ENCODE data around the gene AR.

The AR gene

GRCh38 chrX:67543818-67544217, at the start of gene AR:
Gene AR, plus strand, starts transcription at chrX:67544021. Its CDS starts 1,126 bp downstream, at chrX:67545147.
- no peak for DNase-seq (ENCODE audit: low spot score)

GRCh38 chrX:67500617-67501016, 43.2 kb upstream of the AR start:
- no peak for DNase-seq (ENCODE audit: low spot score)

- no peak for DNase-seq (ENCODE audit: low spot score)
Observed at GRCh38 chrX:67503004-67503403, 40.8 kb upstream of the AR start.

GRCh38 chrX:67503453-67503852, 40.4 kb upstream of the AR start:
- no peak for DNase-seq (ENCODE audit: low spot score)

- DNase-seq (ENCODE audit: low spot score): no peak
Observed at GRCh38 chrX:67520671-67521070, 23.1 kb upstream of the AR start.

GRCh38 chrX:67523002-67523681, 20.7 kb upstream of the AR start:
- no peak for DNase-seq (ENCODE audit: low spot score)

- no peak for DNase-seq (ENCODE audit: low spot score)
Observed at GRCh38 chrX:67523932-67524331, 19.9 kb upstream of the AR start.

GRCh38 chrX:67524428-67524827, 19.4 kb upstream of the AR start:
- DNase-seq (ENCODE audit: low spot score): no peak

- DNase-seq (ENCODE audit: low spot score): no peak
Observed at GRCh38 chrX:67524950-67525691, 18.7 kb upstream of the AR start.

GRCh38 chrX:67536564-67536963, 7.3 kb upstream of the AR start:
- no peak for DNase-seq (ENCODE audit: low spot score)

- DNase-seq (ENCODE audit: low spot score): no peak
Observed at GRCh38 chrX:67538383-67538782, 5.4 kb upstream of the AR start.

GRCh38 chrX:67544281-67545035, 637 bp downstream of the AR start:
- no peak for DNase-seq (ENCODE audit: low spot score)

- no peak for DNase-seq (ENCODE audit: low spot score)
Observed at GRCh38 chrX:67545036-67545821, 1.4 kb downstream of the AR start.

GRCh38 chrX:67545893-67546495, 2.2 kb downstream of the AR start:
- no peak for DNase-seq (ENCODE audit: low spot score)

GRCh38 chrX:67546496-67547423, 2.9 kb downstream of the AR start:
- no peak for DNase-seq (ENCODE audit: low spot score)

GRCh38 chrX:67555578-67556203, 11.9 kb downstream of the AR start:
- no peak for DNase-seq (ENCODE audit: low spot score)

GRCh38 chrX:67558267-67558666, 14.4 kb downstream of the AR start:
- no peak for DNase-seq (ENCODE audit: low spot score)

- no peak for DNase-seq (ENCODE audit: low spot score)
Observed at GRCh38 chrX:67563469-67564448, 19.9 kb downstream of the AR start.

GRCh38 chrX:67564475-67564874, 20.7 kb downstream of the AR start:
- no peak for DNase-seq (ENCODE audit: low spot score)
